Mesothelial cell of epicardium (in vitro differentiated cells): ENCODE results near the gene ARMC6. TPM values are rescaled to one million over a fixed set of nuclear protein-coding genes. Genes with fewer than 3 reads are reported as not detected.

ENCODE experiments used
- DNase-seq, 2 experiments: peaks; one replicate each; pipeline ENCODE4 v3.0.0; 2021; ENCODE audit warnings: low spot score in 2 of 2; ENCODE audit not compliant: unreplicated experiment in 2 of 2
- H3K27ac Mint-ChIP-seq: 2 replicates; pipeline ENCODE4 v1.8.0; 2021; ENCODE audit warnings: mixed read lengths
- H3K27me3 Mint-ChIP-seq: 2 replicates; pipeline ENCODE4 v1.8.0; 2021; ENCODE audit warnings: low read depth, mixed read lengths
- H3K36me3 Mint-ChIP-seq: 2 replicates; pipeline ENCODE4 v1.8.0; 2021; ENCODE audit warnings: mixed read lengths
- H3K4me1 Mint-ChIP-seq: 2 replicates; pipeline ENCODE4 v1.8.0; 2021; ENCODE audit warnings: mixed read lengths
- H3K4me3 Mint-ChIP-seq: 2 replicates; pipeline ENCODE4 v1.8.0; 2021; ENCODE audit warnings: mild to moderate bottlenecking, moderate library complexity, mixed read lengths
- H3K9me3 Mint-ChIP-seq: 2 replicates; pipeline ENCODE4 v1.8.0; 2021; ENCODE audit warnings: mixed read lengths
- CTCF ChIP-seq: fragments of 200-600 bp; sonication (generic); IDR thresholded peaks from one replicate; pipeline ENCODE4 v1.5.0; 2021; ENCODE audit warnings: antibody characterized with exemption; ENCODE audit not compliant: unreplicated experiment
- total RNA-seq: library from RNA; stranded (reverse); gene quantifications from 3 replicates; pipeline ENCODE4 v1.2.1, GENCODE V29; 2021

ARMC6 gene
- total RNA-seq, 1 donor from 2014 or later = 25.8 TPM

- H3K27ac Mint-ChIP-seq = no peak overlapping the region
- DNase-seq = no peak
- H3K36me3 Mint-ChIP-seq = peaks cover 11% of the 10 kb centered on the region
- peaks cover 14% of the 10 kb centered on the region for H3K4me1 Mint-ChIP-seq
- H3K27me3 Mint-ChIP-seq = no peaks in the 10 kb centered on the region
- no peak overlapping the region for H3K4me3 Mint-ChIP-seq
- H3K9me3 Mint-ChIP-seq = no peaks in the 10 kb centered on the region
- TF ChIP-seq CTCF = no peak
Measured at GRCh38 chr19:19059837-19060611, 26.6 kb downstream of the ARMC6 start.

- no peak for DNase-seq
- peaks cover 16% of the 10 kb centered on the region for H3K4me1 Mint-ChIP-seq
Measured at GRCh38 chr19:19061506-19061905, 28.1 kb downstream of the ARMC6 start.

GRCh38 chr19:19062454-19063182 lies 29.2 kb downstream of the ARMC6 start:
- no peak for DNase-seq
- peak overlapping the region; percentile 64 for H3K4me3 Mint-ChIP-seq
- H3K4me1 Mint-ChIP-seq = peaks cover 16% of the 10 kb centered on the region
- no peaks in the 10 kb centered on the region for H3K9me3 Mint-ChIP-seq
- peak overlapping the region; percentile 66 for H3K27ac Mint-ChIP-seq
- TF ChIP-seq CTCF = no peak
- no peaks in the 10 kb centered on the region for H3K27me3 Mint-ChIP-seq
- peaks cover 8% of the 10 kb centered on the region for H3K36me3 Mint-ChIP-seq

More at GRCh38 chr19:19061506-19061905, 28.1 kb downstream of the ARMC6 start:
- H3K4me3 Mint-ChIP-seq = no peak overlapping the region
- no peaks in the 10 kb centered on the region for H3K9me3 Mint-ChIP-seq
- TF ChIP-seq CTCF = no peak
- H3K27ac Mint-ChIP-seq = no peak overlapping the region
- peaks cover 11% of the 10 kb centered on the region for H3K36me3 Mint-ChIP-seq
- H3K27me3 Mint-ChIP-seq = no peaks in the 10 kb centered on the region

GRCh38 chr19:19063183-19064097 lies 30.0 kb downstream of the ARMC6 start, which contains the start of gene SLC25A42:
SLC25A42 (plus strand) TSS chr19:19063994; CDS start chr19:19096125, 32,131 bp downstream.
- peak within 1 kb of the TSS; percentile 66 for H3K27ac Mint-ChIP-seq
- peak within 1 kb of the TSS; percentile 64 for H3K4me3 Mint-ChIP-seq
- no peaks in the 10 kb centered on the region for H3K27me3 Mint-ChIP-seq
- DNase-seq = peak; percentile 99 to 100
- no peaks in the 10 kb centered on the region for H3K9me3 Mint-ChIP-seq
- H3K36me3 Mint-ChIP-seq = peaks cover 5% of the 10 kb centered on the region
- no peak for TF ChIP-seq CTCF
- H3K4me1 Mint-ChIP-seq = peaks cover 16% of the 10 kb centered on the region

- H3K4me3 Mint-ChIP-seq = peak overlapping the region; percentile 64
- TF ChIP-seq CTCF = no peak
- no peaks in the 10 kb centered on the region for H3K9me3 Mint-ChIP-seq
- no peak for DNase-seq
- peak overlapping the region; percentile 10 for H3K27ac Mint-ChIP-seq
- no peaks in the 10 kb centered on the region for H3K27me3 Mint-ChIP-seq
- peaks cover 16% of the 10 kb centered on the region for H3K4me1 Mint-ChIP-seq
- peaks cover 5% of the 10 kb centered on the region for H3K36me3 Mint-ChIP-seq
Measured at GRCh38 chr19:19064098-19064722, 30.8 kb downstream of the ARMC6 start.
